Medulla oblongata (tissue), 1 donor: Measurements from ENCODE around the gene INPP4A.

Experiments used
- DNase-seq: peaks from one replicate; pipeline ENCODE4 v3.0.0-alpha.2; 2015; ENCODE audit errors: extremely low spot score

The INPP4A gene

DNA sequence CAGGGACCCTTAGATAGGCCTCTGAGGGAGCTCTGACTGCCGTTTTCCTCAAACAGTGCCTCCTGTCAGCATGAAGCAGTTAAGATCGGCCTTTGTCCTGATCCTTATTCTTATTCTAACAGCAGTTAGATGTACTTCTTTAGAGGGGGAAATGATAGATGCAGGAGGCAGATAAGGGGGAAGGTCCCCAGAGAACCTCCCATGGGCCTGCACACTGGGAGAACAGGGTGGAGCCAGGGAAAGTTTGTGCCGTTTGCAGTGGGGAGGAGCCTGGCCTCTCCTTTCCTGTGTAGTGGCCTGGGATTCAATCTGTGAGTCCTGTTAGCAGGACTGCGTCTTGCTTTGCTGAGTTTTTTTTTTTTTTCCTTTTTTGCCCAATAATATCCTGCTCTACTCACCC lies 7.9 kb upstream of the INPP4A start:
- no peak for DNase-seq

- no peak for DNase-seq
Measured at GRCh38 chr2:98438190-98439133, 6.2 kb upstream of the INPP4A start.

- no peak for DNase-seq
Measured at GRCh38 chr2:98441706-98442450, 2.8 kb upstream of the INPP4A start.

- no peak for DNase-seq
Measured at GRCh38 chr2:98442488-98442887, 2.2 kb upstream of the INPP4A start.

GRCh38 chr2:98445177-98445682 lies 572 bp downstream of the INPP4A start:
- no peak for DNase-seq

- DNase-seq: peak; percentile 41
Measured at GRCh38 chr2:98445683-98446581, 1.3 kb downstream of the INPP4A start.

DNA sequence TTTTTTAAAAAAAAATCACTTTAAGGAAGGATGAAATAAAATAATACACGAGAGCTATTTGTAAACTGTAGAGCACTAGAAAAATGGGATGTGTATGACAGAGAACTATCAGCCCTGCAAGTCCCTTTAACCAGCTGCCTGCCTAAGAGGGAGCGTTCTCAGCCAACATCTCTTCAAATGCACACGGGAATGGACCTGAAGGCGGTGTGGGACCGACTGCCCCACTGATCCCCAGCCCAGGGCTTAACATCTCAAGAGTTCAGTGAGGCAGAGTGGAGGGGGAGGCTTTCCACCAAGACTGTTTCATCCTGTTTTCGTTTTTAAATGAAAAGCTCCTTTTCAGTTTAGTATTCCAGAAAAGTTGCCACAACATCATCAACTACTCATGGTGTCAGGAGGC lies 2.2 kb downstream of the INPP4A start:
- DNase-seq: peak; percentile 47

- DNase-seq: no peak
Measured at GRCh38 chr2:98448441-98449145, 3.9 kb downstream of the INPP4A start.

- no peak for DNase-seq
Measured at GRCh38 chr2:98452396-98453027, 7.9 kb downstream of the INPP4A start.

- no peak for DNase-seq
Measured at GRCh38 chr2:98453083-98453482, 8.4 kb downstream of the INPP4A start.

GRCh38 chr2:98453531-98453930 lies 8.9 kb downstream of the INPP4A start:
- DNase-seq: no peak

DNA sequence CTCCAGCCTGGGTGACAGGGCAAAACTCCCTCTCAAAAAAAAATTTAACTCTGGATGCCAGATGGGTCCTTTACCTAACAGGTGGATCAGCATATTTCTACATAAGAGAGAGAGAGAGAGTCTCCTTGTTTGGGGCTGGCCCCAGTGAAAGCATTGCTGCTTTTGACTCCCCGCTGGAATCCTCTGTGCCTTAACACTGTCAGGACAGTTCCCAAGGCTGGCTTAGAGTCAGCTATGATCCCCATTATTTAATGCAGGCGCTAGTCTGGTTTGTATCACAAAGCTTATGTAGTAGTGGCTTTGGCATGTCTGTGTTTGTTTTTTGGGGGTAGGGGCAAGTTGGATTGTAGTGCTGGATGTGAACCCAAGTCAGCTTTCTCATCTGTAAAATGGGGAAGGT lies 9.4 kb downstream of the INPP4A start:
- no peak for DNase-seq

- DNase-seq: peak; percentile 53
Measured at GRCh38 chr2:98454500-98455235, 10.0 kb downstream of the INPP4A start.

DNA sequence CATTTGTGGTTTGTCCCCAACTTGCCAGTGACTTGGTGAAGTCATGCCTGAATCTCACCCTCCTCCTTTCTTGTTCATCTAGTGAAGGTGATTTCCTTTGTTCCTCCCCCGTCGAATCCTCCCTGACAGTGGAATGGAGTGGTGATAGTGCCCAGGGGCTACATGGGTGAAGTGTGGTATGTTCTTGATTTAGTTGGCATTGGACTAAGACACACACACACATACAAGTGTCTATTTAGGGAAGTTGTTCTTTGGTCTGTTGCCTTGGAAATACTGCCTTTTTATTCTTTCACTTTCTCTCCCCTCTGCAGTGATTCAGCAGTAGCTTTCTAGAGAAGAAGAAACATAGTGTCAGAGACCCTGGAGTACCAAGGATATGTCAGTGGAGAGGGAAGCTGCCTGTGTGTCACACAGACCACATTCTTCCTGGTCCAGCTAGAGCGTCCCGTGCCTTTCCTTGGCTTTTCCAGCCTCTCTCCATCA lies 10.9 kb downstream of the INPP4A start:
- peak; percentile 65 for DNase-seq

DNA sequence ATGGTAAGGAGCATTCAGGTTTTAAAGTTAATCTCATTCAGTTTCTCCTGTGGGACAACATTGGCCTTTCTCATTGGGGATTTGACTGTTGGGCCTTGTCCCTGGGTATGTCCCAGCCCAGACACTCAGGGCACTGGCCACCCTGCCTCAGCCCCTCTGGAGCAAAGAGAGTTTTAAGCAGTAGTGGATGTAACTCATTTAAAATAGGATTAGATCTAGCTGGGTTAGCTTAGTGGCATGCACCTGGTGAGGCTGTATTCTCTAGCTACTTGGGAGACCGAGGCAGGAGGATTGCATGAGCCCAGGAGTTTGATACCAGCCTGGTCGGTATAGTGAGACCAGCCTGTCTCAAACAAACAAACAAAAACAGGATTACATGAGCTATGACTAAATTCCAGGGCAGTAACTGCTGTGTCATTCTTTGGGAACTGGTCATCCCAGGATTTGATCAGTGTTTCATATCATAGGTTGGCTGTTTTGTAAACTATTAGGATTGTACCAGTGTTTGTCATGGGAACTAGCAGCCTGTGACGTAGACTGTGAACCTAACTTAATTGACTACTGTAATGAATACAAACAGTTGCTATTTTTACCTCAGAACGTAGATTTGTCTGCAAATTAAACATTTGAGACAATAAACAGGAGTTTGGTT lies 12.5 kb downstream of the INPP4A start:
- no peak for DNase-seq

- no peak for DNase-seq
Measured at GRCh38 chr2:98458207-98458606, 13.5 kb downstream of the INPP4A start.

- DNase-seq: no peak
Measured at GRCh38 chr2:98458667-98459380, 14.2 kb downstream of the INPP4A start.

- DNase-seq: peak; percentile 40
Measured at GRCh38 chr2:98459496-98460175, 15.0 kb downstream of the INPP4A start.
